ENCODE data around the gene EBPL.
"Not testable (repeated sequence)": the region's sequence is repeated elsewhere in the genome, so short reads cannot be mapped to it uniquely, and the experiment has no call there.

Gene EBPL

DNA sequence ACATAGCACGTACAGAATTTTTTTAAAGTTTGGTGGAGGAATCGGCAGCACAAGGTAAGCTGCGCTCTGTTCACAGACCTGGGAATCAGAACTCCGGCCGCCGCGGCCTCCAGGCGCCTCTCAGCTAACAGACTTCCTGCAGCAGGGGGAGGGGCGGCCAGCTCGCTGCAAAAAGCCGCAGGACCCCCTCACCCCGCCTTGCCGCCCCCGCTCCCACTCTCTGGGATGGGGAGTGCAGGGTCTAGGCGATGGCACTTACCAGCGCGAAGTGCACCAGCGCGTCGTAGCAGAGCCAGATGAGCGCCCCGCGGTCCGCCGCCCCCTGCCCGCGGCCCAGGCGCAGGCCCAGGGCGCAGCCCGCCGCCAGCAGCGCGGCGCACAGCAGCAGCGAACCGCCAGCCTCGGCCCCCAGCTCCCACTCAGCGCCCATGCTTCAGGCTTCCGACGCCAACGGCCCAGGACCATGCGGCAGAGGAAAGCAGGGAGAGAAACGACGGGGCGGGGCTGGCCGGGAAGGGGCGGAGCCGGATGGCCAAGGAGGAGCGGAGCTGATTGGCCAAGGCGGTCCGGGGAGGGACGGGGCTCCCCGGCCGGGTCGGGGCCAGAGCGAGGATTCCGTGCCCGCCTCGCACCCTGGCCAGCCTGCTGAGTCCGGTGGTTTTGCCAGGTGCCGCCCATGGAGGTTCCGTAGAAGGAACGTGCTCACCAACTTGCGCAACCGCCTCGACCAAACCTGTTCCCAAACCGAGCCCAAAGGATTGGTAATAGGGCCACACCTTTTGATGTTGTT is at the start of gene EBPL:
EBPL (minus strand) TSS at position 492 of the 790 bp plus-strand sequence; CDS start at position 430, 62 bp downstream.
- peak; percentile 70 to 75 for DNase-seq (ENCODE audit: low read depth in 2 of 2, low spot score in 1 of 2)

DNA sequence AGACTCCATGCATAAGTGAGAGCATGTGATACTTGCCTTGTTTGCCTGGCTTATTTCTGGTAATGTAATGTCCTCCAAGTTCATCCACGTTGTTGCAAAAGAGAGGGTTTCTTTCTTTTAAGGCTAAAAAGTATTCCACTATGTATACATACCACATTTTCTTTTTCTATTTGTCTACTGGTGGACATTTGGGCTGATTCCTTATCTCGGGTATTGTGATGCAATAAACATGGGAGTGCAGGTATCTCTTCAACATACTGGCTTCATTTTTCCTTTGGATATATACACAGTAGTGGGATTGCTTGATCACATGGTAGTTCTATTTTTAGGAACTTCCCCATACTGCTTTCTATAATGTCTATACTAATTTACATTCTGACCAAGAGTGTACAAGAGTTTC is 49.6 kb upstream of the EBPL start:
- no peak for DNase-seq (ENCODE audit: low read depth in 2 of 2, low spot score in 1 of 2)

DNA sequence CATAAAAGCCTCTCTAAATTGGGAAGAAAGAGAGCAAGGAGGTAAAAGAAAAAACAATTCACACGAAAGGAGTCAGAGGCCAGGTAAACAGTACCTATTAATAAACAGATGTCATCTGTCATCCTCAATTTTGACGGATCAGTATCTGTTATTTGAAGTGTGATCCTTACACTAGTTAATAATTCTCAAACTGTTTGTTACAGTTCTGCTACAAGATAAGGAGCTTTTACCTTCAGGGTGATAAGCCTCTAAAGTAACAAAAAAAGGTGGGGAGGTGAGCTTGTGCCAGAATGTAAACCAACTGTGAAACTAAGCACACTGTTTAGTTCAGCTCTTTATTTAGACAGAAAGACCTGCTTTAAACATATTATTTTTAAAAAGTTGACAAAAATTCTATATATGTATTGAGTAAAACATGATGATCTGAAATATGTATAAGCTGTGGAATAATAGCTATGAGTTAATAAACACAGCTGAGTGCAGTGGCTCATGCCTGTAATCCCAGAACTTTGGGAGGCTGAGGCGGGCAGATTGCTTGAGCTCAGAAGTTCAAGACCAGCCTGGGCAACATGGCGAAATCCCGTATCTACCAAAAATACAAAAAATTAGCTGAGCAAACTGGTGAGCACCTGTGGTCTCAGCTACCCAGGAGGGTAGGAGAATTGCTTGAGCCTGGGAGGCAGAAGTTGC is 48.4 kb upstream of the EBPL start:
- DNase-seq (ENCODE audit: low read depth in 2 of 2, low spot score in 1 of 2) = no peak

DNA sequence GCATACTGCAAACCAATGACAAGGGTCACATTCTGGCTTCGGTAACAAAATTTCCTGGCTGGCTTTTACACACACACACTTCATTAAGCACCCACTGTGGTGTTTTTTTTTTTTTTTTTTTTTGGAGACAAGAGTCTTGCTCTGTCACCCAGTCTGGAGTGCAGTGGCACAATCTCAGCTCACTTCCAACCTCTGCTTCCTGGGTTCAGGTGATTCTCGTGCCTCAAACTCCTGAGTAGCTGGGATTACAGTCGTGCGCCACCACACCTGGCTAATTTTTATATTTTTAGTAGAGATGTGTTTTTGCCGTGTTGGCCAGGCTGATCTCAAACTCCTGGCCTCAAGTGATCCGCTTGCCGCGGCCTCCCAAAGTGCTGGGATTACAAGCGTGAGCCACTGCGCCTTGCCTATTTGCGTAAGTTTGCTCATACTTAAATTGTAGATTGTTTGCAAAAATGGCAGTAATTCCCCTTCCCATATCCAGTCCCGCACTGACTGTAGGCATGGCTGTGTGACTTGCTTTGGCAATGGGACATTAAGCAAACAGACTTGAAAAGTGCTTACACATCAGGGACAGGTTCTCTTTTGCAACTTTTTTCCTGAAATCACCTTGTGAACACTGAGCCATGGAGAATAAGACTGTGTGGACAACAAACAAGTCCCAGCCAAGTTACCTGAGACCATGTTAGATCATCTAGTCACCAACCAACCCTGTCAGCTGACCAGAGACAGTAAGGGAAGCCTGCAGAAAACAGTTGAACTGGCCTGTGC is 42.1 kb upstream of the EBPL start:
- no peak for DNase-seq (ENCODE audit: low read depth in 2 of 2, low spot score in 1 of 2)

DNA sequence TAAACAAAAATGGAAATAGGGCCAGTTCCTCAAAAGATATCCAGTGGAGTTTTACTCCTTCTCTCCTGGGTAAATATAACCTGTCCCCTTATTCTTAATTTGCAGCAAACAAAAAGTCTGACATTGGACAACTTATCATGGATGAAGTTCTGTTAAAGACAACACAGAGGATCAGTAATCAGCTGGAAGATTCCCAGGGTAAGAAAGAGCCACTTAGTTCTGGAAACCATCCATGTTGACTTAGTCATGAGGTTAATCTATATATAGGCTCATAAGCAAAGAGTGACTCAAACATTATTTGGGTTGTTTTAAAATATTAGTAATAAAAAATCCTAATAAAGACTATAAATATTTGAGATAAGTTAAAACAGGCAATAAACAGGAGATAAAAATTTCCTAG is 40.5 kb upstream of the EBPL start:
- DNase-seq (ENCODE audit: low read depth in 2 of 2, low spot score in 1 of 2) = no peak

DNA sequence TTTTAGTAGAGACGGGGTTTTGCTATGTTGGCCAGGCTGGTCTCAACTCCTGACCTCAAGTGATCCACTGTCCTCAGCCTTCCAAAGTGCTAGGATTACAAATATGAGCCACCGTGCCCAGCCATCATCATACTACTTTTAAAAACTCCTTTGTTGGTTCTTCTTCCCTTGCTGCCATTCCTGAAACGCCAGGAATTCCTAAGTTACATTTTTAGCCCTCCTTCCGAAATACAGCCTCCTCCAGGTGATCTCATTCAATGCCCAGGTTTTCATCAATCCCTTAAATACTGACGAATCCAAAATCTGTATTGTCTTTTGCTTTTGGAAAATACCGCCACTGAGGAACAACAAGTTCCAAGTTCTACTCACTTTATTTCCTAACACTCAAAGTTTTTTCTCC is 25.3 kb upstream of the EBPL start:
- DNase-seq (ENCODE audit: low read depth in 2 of 2, low spot score in 1 of 2) = no peak

DNA sequence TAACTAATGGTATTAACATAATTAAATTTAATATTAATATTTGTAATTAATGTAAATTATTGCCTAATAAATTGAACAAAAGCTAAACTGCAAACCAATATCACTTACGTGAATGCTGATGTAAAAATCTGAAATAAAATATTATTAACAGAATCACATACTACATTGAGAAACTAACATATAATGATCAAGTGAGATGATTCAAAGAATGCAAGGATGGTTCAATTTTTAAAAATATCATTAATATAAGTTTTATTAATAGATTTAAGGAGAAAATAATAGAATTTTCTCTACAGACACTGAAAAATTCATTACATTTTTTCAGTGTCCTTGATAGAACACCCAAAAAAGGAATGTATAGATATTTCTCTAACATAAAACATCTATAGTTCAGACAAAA is 23.5 kb upstream of the EBPL start:
- no peak for DNase-seq (ENCODE audit: low read depth in 2 of 2, low spot score in 1 of 2)

DNA sequence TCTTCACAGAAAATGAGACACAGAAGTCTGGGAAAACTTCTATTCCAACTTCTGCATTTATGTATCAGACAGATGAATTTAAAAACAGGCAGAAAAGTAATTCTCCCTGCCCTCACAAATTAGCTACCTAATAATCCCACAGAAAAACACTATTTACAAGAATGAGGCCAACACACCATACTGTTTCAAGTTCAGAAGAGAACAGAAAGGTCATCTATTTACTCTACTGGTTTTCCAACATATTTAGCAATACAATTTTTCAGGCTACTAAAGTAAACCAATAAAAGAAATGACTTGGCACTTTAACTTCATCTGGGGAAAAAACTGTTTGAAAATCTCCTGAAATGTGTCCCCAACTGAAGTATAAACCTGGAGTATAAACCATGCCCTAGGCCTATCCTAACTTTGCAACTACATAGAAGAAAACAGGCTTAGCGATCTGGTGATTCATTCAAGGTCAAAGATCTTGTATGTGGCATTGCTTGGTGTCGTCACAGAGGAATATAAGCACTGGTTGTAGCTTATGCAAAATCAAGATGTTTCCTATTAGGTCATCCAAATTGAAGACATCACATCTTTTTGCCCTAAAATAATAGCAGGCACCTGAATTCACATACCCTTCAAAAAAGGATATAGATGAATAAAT is 20.1 kb upstream of the EBPL start:
- DNase-seq (ENCODE audit: low read depth in 2 of 2, low spot score in 1 of 2) = no peak

DNA sequence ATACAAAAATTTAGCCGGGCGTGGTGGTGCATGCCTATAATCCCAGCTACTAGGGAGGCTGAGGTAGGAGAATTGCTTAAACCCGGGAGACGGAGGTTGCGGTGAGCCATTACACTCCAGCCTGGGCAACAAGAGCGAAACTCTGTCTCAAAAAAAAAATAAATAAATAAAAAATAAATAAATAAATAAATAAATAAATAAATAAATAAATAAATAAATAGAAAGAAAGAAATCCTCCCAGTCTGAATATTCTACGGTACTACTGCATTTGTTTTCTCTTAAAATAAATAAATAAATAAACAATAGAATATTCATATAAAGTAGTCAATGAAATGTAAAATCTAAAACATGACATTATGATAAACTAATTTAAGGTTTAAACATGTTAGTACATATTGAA is 13.0 kb upstream of the EBPL start:
- DNase-seq (ENCODE audit: low read depth in 2 of 2, low spot score in 1 of 2) = not testable (repeated sequence)

DNA sequence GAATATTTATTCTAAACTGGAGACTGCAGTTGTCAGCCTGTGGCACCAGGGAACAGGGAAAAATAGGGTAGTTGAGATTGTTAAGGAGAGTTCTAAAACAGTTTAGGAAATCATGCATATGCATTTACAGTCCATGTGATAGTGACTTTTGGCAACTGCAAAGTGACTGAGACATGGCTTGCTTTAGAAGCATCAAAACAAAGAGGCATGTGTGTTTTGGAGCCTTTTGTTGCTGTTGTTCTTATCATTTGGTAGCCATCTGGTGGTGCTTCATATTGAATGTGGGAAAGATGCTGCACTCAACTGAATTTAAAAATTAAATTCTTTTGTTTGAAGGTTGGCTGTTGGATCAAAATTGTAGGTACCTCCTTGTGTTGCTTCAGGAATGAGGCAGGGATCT is 10.2 kb upstream of the EBPL start:
- DNase-seq (ENCODE audit: low read depth in 2 of 2, low spot score in 1 of 2) = no peak

DNA sequence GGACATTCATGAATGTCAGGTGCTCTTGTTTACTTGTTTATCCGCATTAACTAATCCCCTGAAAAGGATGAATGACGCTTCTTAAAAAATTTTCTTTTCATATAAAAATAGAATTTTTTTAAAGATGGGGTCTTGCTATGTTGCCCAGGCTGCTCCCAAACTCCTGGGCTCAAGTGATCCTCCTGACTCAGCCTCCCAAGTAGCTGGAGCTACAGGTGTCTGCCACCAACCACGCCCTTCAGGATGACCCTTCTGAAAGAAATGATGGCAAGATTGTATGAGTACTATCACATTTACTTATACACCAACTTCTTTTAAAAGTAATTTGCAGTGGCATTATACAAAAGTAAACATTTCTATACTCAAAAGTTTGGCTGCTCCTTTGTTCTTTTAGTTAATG is 6.2 kb upstream of the EBPL start:
- no peak for DNase-seq (ENCODE audit: low read depth in 2 of 2, low spot score in 1 of 2)

DNA sequence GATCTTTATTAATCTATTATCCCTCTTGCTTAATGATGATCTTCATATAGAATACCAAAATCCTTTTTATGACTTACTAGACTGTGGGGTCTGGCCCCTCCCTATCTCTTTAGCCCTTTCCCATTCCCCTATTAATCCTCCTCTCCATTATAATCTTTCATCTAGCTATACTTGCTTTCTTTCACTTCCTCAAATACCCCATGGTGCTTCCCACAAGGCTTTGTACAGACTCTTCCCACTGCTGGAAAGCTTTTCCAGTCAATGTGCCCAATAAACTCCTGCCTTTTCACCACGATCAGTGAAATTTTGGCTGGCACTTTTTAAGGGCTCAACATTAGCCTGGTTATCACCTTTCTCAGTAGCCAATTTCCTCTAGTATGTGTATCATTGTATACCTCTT is 3.2 kb upstream of the EBPL start:
- no peak for DNase-seq (ENCODE audit: low read depth in 2 of 2, low spot score in 1 of 2)

DNA sequence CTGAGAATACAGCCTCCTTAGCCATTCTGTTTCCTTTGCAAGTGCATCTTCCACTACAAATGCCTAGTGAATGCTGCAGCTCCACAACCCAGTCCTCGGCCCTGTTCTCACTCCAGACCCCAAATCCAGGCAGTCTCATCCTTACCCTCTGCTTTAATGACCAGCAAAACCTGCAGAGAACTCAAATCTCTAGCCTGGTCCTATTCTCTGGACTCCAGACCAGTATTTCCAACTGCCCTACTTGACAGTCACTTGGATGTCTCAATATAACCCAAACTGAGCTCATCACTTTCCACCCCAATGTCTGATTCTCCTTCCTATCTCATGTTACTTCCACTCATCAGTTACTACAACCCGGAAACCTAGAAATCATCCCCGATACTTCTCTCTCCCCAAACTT is 2.6 kb upstream of the EBPL start:
- DNase-seq (ENCODE audit: low read depth in 2 of 2, low spot score in 1 of 2) = no peak

DNA sequence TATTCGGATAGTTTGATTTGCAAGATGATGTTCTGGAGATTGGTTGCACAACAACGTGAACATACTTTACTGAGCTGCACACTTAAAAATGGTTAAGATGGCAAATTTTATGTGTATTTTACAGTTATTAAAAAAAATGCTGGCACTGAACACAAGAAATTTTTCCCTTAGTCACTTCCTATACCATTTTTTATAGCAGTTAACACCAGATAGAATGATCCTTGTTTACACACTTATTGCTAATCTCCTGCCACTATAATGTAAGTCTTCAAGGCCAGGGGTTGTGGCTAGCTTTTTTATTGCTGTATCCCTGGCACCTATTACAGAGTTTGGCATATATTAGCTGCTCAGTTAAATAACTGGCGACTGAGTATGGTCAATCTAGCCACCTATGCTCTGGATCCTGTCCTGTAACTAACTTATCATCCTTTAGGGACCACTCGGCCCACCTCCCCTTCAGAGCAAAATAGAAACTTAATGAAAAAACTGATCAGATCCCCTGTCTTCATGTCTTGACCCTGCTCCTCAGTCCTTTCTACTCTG is 2.0 kb upstream of the EBPL start:
- no peak for DNase-seq (ENCODE audit: low read depth in 2 of 2, low spot score in 1 of 2)

DNA sequence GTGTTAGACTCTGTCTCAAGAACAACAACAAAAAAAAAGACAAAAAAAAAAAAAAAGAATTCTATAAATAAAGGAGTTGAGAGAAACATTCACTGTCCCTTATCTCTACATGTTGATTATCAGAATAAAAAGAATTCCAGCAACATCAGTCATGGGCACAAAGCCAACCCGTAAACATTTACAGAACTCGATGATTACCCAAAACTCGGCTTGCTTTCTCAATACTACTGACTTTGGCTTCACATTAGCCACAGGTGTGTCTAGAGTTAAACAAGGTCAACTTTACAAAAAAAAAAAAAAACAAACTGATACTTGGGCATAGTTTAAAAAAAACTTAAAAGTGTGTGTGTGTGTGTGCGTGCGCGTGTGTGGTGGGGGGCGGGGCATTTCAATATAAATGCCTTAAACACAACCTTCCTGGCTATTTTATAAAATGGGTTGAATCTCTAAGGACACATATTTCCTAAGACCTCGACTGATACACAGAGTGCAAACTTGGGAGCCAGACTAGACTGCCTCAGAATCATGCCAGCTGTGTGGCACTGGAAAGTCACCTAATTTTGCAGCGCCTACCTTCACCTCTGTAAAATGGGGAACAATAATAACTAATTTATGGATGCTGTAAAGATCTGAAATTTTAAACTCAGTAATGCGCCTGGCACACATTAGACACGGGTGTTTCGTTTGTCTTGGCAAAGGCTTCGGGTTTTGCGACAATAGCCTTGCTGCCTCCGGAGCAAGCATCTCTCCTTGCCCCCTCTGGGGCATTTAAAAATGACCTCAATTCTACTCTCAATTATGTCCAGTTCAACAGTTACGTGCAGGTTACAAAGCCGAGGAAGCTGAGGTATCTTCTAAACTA is 922 bp downstream of the EBPL start:
- no peak for DNase-seq (ENCODE audit: low read depth in 2 of 2, low spot score in 1 of 2)

DNA sequence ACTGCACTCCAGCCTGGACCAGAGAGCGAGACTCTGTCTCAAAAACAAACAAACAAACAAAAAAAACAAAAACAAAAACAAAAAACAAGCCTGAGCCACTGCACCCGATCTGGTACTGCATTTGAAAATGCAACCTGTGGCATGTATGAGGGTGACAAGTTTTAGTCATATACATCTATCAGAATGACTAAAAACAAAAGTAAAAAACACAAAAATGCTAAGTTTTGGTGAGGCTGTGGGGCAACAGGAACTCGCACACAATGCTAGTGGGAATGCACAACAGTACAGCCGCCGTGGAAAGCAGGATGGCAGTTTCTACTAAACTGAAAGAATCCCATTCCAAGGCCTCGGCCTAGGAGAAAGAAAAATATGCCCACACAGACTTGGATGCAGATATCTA is 7.8 kb downstream of the EBPL start:
- no peak for DNase-seq (ENCODE audit: low read depth in 2 of 2, low spot score in 1 of 2)

DNA sequence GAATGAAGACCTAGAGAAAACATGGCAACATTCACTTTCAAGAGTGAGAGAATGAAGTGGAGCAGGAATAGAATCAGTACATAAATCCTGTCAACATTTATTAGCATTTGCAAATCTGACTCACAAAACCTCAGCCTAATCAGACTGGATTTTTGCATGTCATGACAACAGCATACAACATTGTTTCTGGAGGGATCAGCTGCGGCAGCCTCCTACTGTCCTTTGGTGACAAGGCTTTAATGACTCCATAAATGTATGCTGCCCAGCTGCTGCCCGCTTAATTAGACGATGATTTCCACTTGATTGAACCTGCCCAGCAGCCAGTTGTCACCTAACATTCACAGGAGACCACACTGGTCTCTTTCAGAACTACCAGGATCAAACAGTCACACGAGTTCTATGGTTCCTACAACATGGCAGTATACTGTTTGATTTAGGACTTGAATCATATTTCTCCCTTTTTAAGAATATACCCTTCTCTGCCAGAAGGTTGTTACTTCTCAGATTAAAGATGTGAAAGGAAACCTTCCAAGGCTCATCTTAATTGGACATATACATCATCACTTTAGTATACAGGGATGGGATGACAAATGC is 9.3 kb downstream of the EBPL start:
- no peak for DNase-seq (ENCODE audit: low read depth in 2 of 2, low spot score in 1 of 2)

DNA sequence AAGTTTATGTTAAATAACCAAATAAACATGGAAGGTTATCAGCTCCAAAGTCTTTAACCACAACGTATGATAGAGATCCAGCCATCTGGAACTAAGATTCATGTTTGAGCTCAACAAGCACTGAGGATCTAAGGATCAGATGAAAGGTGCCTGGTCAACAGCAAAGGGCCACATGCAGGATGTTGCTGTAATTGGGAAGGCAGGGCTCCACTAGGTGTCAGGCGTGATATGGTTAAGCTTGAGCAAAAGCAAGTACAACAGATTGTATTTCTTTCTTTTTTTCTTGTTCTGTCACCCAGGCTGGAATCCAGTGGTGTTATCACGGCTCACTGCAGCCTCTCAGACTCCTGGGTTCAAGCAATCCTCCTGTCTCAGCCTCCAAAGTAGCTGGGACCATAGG is 12.0 kb downstream of the EBPL start:
- no peak for DNase-seq (ENCODE audit: low read depth in 2 of 2, low spot score in 1 of 2)

DNA sequence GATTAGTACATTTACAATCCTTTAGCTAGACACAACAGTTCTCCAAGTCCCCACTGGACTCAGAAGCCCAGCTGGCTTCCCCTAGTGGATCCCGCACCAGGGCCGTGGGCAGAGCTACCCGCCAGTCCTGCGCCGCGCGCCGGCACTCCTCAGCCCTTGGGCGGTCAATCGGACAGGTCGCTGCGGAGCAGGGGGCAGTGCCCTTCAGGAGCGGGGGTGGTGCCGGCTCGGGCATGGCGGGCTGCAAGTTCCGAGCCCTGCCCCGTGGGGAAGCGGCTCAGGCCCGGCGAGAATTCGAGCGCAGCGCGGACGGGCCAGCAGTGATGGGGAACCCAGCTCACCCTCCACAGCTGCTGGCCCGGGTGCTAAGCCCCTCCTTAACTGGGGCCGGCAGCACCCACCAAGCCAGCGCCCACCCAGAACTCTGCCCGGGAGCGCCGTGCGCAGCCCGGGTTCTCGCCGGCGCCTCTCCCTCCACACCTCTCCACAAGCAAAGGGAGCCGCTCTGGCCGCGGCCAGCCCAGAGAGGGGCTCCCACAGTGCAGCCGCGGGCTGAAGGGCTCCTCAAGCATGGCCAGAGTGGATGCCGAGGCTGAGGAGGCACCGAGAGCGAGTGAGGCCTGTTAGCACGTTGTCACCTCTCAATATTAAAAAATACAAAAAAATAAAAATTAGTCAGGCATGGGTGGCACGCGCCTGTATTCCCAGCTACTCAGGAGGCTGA is 12.9 kb downstream of the EBPL start:
- DNase-seq (ENCODE audit: low read depth in 2 of 2, low spot score in 1 of 2) = no peak

Data from stimulated activated CD8-positive, alpha-beta memory T cell treated with anti-CD3 and anti-CD28 coated beads, Interleukin-4, amount 100 ng/mL, for 1 hour (primary cell).